Uterus (tissue), 4 donors: ENCODE results near the gene LRBA. TPM values are rescaled to one million over a fixed set of nuclear protein-coding genes. Genes with fewer than 3 reads are reported as not detected.

ENCODE experiments used
- DNase-seq, 2 donors: peaks; one replicate each; pipeline ENCODE4 v3.0.0-alpha.2; 2019 to 2020
- H3K27ac ChIP-seq, 2 donors: fragments of 200-600 bp; sonication (generic); 1 replicate in 1 of 2; 2 replicates in 1 of 2; pipeline ENCODE4 v1.5.1; 2016 to 2018
- H3K27me3 ChIP-seq, 2 donors: fragments of 200-600 bp; sonication (generic); one replicate each; pipeline ENCODE4 v1.5.1; 2018 to 2019; ENCODE audit warnings: control low read depth in 1 of 2
- H3K36me3 ChIP-seq, 2 donors: fragments of 200-600 bp; sonication (generic); one replicate each; pipeline ENCODE4 v1.5.1; 2019; ENCODE audit warnings: control low read depth in 1 of 2
- H3K4me1 ChIP-seq, 2 donors: fragments of 200-600 bp; sonication (generic); one replicate each; pipeline ENCODE4 v1.5.1; 2018 to 2019; ENCODE audit warnings: control low read depth in 1 of 2
- H3K4me3 ChIP-seq, 2 donors: fragments of 200-600 bp; sonication (generic); 1 replicate in 1 of 2; 2 replicates in 1 of 2; pipeline ENCODE4 v1.5.1; 2018 to 2019; ENCODE audit warnings: mild to moderate bottlenecking in 1 of 2
- H3K9me3 ChIP-seq, 2 donors: fragments of 200-600 bp; sonication (generic); one replicate each; pipeline ENCODE4 v1.5.1; 2019; ENCODE audit warnings: control low read depth in 1 of 2
- POLR2A ChIP-seq, 2 donors: fragments of 450-650 bp; IDR thresholded peaks; one replicate each; pipeline ENCODE4 v1.6.1; 2016; ENCODE audit warnings: antibody characterized with exemption in 2 of 2, mild to moderate bottlenecking in 1 of 2, moderate library complexity in 1 of 2
- intact Hi-C: fragments of 100-400 bp; cut with DNase I; formaldehyde crosslinking; loops from one replicate; pipeline ENCODE4 v1.15.1; 2023; ENCODE audit warnings: low total_unique reads
- total RNA-seq, 4 donors: library from RNA; depleted of rRNA in 3 of 4; stranded (reverse); fragments of >200 nt in 3 of 4; gene quantifications; one replicate each; pipeline versions ENCODE4 v1.1.0 to v1.2.4, GENCODE V29; 2014 to 2023
- TF ChIP-seq, protein P1 (sequence below), 4 experiments: fragments of 200-600 bp in 2 of 4; fragments of 450-650 bp in 2 of 4; sonication (generic) in 2 of 4; IDR thresholded peaks; one replicate each; pipeline ENCODE4 v1.5.1; 2016 to 2019; ENCODE audit warnings: antibody characterized with exemption in 4 of 4, mild to moderate bottlenecking in 2 of 4, moderate library complexity in 1 of 4
- donor health status: DM: yes; HTN: yes; CAD: no.

LRBA gene
- total RNA-seq, 4 donors from 2014 or later, result 32.0 to 126 (median 41.7) TPM

DNA sequence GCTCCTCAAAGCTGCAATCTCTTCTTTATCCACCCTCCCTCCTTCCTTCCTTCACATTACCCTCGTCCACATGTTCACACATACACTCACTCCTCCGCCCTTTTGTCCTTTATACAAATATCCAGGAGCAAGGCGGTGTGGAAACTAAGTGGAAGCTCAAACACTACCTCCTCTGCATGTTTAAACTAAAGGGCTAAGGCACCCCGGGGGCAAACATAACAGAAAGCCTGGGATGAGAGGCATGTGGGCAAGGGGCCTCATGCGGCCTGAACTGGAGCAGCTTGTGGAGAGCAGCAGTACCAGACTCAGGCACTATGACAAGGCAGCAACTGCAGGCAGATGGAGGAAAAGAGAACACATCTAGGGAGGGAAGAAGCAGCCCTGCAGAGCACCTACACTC lies 423.7 kb downstream of the LRBA start:
- no peak overlapping the region for H3K4me3 ChIP-seq

DNA sequence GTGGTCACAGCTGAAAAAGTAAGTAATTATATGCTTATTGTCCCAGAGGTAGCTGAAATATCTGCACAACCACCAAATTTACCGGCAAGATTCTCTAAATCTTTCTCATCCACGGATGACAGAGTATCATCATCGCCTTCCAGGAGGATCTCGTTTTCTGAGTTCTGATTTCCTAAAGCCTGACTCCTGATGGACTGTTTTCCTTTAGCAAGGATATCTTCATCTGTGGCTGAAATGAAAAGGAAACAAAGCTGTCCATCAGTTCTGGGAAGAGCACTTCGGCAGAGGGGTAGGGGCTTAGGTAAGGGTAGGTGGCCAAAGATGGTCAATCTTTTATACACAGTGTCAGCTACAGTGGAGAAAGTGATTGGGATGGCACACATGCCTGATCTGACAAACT lies 424.5 kb downstream of the LRBA start:
- DNase-seq, result no peak
- H3K4me3 ChIP-seq, result no peak overlapping the region
- TF ChIP-seq POLR2A (IDR thresholded peaks at IDR 0.05), result no peak
- TF ChIP-seq, protein P1, sequence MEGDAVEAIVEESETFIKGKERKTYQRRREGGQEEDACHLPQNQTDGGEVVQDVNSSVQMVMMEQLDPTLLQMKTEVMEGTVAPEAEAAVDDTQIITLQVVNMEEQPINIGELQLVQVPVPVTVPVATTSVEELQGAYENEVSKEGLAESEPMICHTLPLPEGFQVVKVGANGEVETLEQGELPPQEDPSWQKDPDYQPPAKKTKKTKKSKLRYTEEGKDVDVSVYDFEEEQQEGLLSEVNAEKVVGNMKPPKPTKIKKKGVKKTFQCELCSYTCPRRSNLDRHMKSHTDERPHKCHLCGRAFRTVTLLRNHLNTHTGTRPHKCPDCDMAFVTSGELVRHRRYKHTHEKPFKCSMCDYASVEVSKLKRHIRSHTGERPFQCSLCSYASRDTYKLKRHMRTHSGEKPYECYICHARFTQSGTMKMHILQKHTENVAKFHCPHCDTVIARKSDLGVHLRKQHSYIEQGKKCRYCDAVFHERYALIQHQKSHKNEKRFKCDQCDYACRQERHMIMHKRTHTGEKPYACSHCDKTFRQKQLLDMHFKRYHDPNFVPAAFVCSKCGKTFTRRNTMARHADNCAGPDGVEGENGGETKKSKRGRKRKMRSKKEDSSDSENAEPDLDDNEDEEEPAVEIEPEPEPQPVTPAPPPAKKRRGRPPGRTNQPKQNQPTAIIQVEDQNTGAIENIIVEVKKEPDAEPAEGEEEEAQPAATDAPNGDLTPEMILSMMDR (IDR thresholded peaks at IDR 0.05), result no peak
- intact Hi-C loops, result no loop called here
- H3K27ac ChIP-seq, result no peak overlapping the region
- H3K9me3 ChIP-seq, result no peaks in the 10 kb centered on the region
- no peaks in the 10 kb centered on the region for H3K4me1 ChIP-seq
- H3K36me3 ChIP-seq, result no peaks in the 10 kb centered on the region
- no peaks in the 10 kb centered on the region for H3K27me3 ChIP-seq

More for the DNA sequence above, 423.7 kb downstream of the LRBA start:
- TF ChIP-seq POLR2A (IDR thresholded peaks at IDR 0.05), result no peak
- TF ChIP-seq, protein P1 (IDR thresholded peaks at IDR 0.05), result no peak
- H3K27ac ChIP-seq, result no peak overlapping the region
- intact Hi-C loops, result no loop called here
- H3K4me1 ChIP-seq, result no peaks in the 10 kb centered on the region
- H3K36me3 ChIP-seq, result no peaks in the 10 kb centered on the region
- no peaks in the 10 kb centered on the region for H3K9me3 ChIP-seq
- no peaks in the 10 kb centered on the region for H3K27me3 ChIP-seq
- DNase-seq, result no peak

DNA sequence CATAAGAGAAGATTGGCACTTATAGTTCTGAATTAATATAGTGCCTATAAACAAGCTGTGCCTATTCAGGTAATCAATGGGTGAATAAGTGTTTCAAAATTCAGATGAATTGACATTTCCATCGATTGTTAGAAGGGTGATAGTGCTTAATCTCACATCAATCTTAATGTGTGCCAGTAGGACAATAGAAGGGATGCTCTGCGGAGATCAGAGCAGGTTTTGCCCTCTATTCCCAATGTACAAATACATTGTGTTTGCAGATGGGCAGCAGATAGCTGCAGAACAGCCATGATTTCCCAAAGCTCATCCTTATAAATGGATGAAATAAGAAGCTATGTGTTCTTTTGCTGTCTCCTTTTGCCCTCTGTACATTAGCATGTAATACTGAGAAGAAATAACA lies 425.9 kb downstream of the LRBA start:
- Histone ChIP-seq H3K36me3 (no peaks in the 10 kb centered on the region), H3K27me3 (no peaks in the 10 kb centered on the region), H3K9me3 (no peaks in the 10 kb centered on the region), H3K27ac (no peak overlapping the region), H3K4me1 (no peaks in the 10 kb centered on the region), H3K4me3 (no peak overlapping the region)
- intact Hi-C loops, result no loop called here
- no peak for TF ChIP-seq POLR2A (IDR thresholded peaks at IDR 0.05)
- TF ChIP-seq, protein P1 (IDR thresholded peaks at IDR 0.05), result no peak
- DNase-seq, result no peak

DNA sequence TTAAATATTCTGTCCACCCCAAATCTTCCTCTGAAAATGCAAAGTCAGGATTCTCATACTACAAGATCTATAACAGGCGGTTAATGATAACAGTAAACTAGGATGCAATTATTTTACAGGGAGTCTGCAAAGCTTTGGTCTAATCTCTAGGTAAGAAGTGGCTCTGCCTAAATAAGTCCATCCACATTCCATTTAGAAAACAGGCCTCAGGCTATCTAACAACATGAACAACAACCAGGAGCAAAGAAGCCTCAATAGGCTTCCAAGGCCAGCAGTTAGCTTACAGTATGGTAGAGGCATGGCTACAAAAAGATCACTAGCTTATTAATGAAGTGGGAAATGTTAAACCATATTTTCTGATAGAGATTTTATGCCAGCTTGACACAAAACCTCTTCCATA lies 426.8 kb downstream of the LRBA start:
- TF ChIP-seq POLR2A (IDR thresholded peaks at IDR 0.05), result no peak
- TF ChIP-seq, protein P1 (IDR thresholded peaks at IDR 0.05), result no peak
- H3K4me1 ChIP-seq, result no peaks in the 10 kb centered on the region
- intact Hi-C loops, result no loop called here
- H3K27me3 ChIP-seq, result no peaks in the 10 kb centered on the region
- no peak overlapping the region for H3K27ac ChIP-seq
- DNase-seq, result no peak
- H3K9me3 ChIP-seq, result no peaks in the 10 kb centered on the region
- H3K36me3 ChIP-seq, result no peaks in the 10 kb centered on the region
- H3K4me3 ChIP-seq, result no peak overlapping the region

DNA sequence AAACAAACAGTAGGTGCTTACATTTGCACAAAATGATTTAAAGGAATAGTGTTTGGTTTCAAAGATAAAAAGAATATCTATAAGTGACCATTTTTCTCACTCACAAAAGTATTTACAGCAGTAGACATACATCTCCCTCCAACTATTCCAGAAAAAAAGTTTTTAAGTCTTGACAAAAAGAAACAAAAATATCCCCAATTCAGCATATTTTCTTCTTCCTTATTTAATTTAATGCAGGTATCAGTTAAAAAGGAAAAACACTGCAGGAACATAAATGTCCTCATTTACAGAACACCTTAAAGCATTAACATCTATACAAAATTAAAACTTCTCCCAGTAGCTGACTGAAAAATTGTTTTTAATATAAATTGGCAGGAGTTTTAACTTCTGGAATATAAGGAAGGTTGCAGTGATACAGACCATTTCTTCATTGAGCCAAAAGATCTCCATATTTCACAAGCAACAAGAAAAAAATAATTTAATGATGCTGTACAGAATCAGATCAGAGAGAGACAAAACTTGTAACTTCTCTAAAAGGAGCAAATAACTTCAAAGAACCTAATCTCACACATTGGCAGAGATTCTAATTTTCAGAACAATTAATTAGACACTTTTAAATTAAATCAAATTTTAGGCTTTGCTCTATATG lies 428.8 kb downstream of the LRBA start:
- Histone ChIP-seq H3K9me3 (no peaks in the 10 kb centered on the region), H3K4me1 (no peaks in the 10 kb centered on the region), H3K27me3 (no peaks in the 10 kb centered on the region), H3K4me3 (no peak overlapping the region), H3K36me3 (no peaks in the 10 kb centered on the region), H3K27ac (no peak overlapping the region)
- intact Hi-C loops, result no loop called here
- DNase-seq, result no peak
- no peak for TF ChIP-seq POLR2A (IDR thresholded peaks at IDR 0.05)
- TF ChIP-seq, protein P1 (IDR thresholded peaks at IDR 0.05), result no peak
